Measurements from ENCODE around the gene ATXN7L1. TPM values are rescaled to one million over a fixed set of nuclear protein-coding genes. Genes with fewer than 3 reads are reported as not detected.

Gene ATXN7L1
- total RNA-seq, 3 donors from 2014 or later, result 19.7 to 29.5 (median 26.0) TPM

DNA sequence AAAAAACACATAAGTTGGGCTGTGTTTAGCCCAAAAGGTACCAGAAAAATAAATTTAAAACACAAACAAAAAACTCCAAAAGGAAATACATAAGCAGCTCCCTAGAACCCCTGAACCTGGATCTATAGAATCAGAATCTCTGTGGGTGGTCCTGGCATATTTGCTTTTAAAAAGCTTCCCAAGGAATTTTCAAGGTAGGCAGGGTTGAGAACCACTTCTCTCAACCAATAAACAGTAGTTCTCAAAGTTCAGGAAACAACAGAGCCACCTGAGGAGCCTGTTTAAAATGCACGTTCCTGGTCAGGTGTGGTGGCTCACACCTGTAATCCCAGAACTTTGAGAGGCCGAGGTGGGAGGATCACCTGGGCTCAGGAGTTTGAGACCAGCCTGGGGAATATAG, 12.5 kb downstream of the ATXN7L1 start:
- intact Hi-C loops (cut with DNase I, micrococcal nuclease), result no loop called here
- no peaks in the 10 kb centered on the region for H3K36me3 ChIP-seq (ENCODE audit: low read depth)
- TF ChIP-seq, protein P1, sequence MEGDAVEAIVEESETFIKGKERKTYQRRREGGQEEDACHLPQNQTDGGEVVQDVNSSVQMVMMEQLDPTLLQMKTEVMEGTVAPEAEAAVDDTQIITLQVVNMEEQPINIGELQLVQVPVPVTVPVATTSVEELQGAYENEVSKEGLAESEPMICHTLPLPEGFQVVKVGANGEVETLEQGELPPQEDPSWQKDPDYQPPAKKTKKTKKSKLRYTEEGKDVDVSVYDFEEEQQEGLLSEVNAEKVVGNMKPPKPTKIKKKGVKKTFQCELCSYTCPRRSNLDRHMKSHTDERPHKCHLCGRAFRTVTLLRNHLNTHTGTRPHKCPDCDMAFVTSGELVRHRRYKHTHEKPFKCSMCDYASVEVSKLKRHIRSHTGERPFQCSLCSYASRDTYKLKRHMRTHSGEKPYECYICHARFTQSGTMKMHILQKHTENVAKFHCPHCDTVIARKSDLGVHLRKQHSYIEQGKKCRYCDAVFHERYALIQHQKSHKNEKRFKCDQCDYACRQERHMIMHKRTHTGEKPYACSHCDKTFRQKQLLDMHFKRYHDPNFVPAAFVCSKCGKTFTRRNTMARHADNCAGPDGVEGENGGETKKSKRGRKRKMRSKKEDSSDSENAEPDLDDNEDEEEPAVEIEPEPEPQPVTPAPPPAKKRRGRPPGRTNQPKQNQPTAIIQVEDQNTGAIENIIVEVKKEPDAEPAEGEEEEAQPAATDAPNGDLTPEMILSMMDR (IDR thresholded peaks at IDR 0.05), result no peak
- H3K9me3 ChIP-seq, result no peaks in the 10 kb centered on the region
- ATAC-seq (no peak), DNase-seq (no peak)
- no peaks in the 10 kb centered on the region for H3K4me1 ChIP-seq (ENCODE audit: low read depth)
- no peak overlapping the region for H3K4me3 ChIP-seq

DNA sequence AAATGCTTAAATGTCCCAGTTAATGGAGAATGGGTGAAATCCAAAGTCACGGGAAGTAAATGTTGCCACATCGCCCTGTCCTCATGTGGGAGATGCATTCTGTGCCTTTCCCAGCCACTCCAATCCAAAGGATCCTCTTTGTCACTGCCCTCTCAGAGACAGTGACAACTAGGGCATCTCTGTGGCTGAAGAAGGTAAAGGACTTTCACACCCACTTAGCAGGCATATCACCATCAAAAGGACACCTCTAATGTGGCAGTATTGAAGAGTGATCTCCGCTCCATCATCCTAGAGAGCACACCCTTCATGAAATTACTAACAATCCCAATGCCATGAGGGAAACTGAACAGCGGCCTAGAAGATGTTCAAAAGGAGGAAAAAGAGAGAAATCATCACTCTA, 13.6 kb downstream of the ATXN7L1 start:
- TF ChIP-seq, protein P1 (IDR thresholded peaks at IDR 0.05), result no peak
- H3K4me3 ChIP-seq, result no peak overlapping the region
- ATAC-seq (no peak), DNase-seq (no peak)
- no peaks in the 10 kb centered on the region for H3K4me1 ChIP-seq (ENCODE audit: low read depth)
- no peaks in the 10 kb centered on the region for H3K9me3 ChIP-seq
- no peaks in the 10 kb centered on the region for H3K36me3 ChIP-seq (ENCODE audit: low read depth)
- intact Hi-C loops (cut with DNase I, micrococcal nuclease), result no loop called here

DNA sequence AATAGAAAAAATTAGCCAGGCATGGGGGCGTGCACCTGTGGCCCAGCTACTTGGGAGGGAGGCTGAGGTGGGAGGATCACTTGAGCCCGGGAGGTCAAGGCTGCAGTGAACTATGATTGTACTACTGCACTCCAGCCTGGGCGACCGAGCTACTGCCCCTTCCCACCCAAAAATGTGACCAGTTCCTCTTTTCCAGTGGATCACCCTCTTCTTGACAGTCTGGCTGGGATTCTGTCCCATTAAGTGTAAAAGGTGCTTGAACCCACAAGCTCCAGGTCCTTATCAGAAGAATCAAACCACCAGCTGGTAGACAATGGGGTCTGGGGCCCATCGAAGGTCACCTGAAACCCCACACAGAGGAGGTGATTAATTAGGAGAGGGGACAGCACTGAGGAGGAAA, 14.1 kb downstream of the ATXN7L1 start:
- ATAC-seq (no peak), DNase-seq (no peak)
- Histone ChIP-seq H3K36me3 (ENCODE audit: low read depth) (no peaks in the 10 kb centered on the region), H3K4me3 (no peak overlapping the region), H3K9me3 (no peaks in the 10 kb centered on the region), H3K4me1 (ENCODE audit: low read depth) (no peaks in the 10 kb centered on the region)
- TF ChIP-seq, protein P1 (IDR thresholded peaks at IDR 0.05), result no peak
- intact Hi-C loops (cut with DNase I, micrococcal nuclease), result no loop called here

DNA sequence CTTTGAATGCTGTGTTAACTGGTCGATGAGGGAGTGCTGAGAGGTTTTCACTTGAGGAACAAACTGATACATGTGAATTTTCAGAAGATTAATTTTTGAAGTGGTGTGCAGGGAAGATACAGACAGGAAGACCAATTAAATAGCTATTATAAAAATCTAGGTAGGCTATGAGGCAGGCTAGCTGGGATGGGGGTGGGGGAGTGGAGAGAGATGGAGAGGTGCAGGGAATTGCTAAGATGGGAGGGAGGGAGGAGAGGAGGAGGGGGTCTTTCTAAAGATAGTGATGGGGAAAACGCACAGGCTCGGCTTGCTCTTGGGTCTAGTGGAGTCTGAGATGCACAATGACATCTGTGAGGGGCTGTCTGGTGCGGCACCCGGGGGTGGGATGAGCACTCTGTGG, 15.2 kb downstream of the ATXN7L1 start:
- Histone ChIP-seq H3K9me3 (no peaks in the 10 kb centered on the region), H3K4me1 (ENCODE audit: low read depth) (no peaks in the 10 kb centered on the region), H3K4me3 (no peak overlapping the region), H3K36me3 (ENCODE audit: low read depth) (no peaks in the 10 kb centered on the region)
- intact Hi-C loops (cut with DNase I, micrococcal nuclease), result no loop called here
- DNase-seq, result no peak
- ATAC-seq, result no peak
- TF ChIP-seq, protein P1 (IDR thresholded peaks at IDR 0.05), result no peak

GRCh38 chr7:105860793-105861192, 15.6 kb downstream of the ATXN7L1 start:
- intact Hi-C loops (cut with DNase I, micrococcal nuclease), result no loop called here
- Histone ChIP-seq H3K4me3 (no peak overlapping the region), H3K36me3 (ENCODE audit: low read depth) (no peaks in the 10 kb centered on the region), H3K4me1 (ENCODE audit: low read depth) (no peaks in the 10 kb centered on the region), H3K9me3 (no peaks in the 10 kb centered on the region)
- DNase-seq (no peak), ATAC-seq (no peak)
- TF ChIP-seq, protein P1 (IDR thresholded peaks at IDR 0.05), result no peak

All from mucosa of descending colon (tissue), 3 donors.